GM12864 (cell line): ENCODE results near the gene PARD6G.

Experiments
- DNase-seq: peaks from one replicate; pipeline ENCODE4 v3.0.0-alpha.2; 2011; ENCODE audit warnings: low read depth
- H3K4me3 ChIP-seq: 2 replicates; pipeline ENCODE4 v1.5.1; 2011; ENCODE audit warnings: mild to moderate bottlenecking, low read depth, low read length, control low read depth
- TF ChIP-seq, protein P1 (sequence below): IDR thresholded peaks from 2 replicates; pipeline ENCODE4 v1.5.1; 2011; ENCODE audit warnings: low read depth, mild to moderate bottlenecking, moderate library complexity, low read length, control low read depth, inconsistent platforms; ENCODE audit errors: missing control alignments

Gene PARD6G

GRCh38 chr18:80149667-80150066, 97.6 kb downstream of the PARD6G start:
- DNase-seq = no peak
- no peak overlapping the region for H3K4me3 ChIP-seq
- TF ChIP-seq, protein P1, sequence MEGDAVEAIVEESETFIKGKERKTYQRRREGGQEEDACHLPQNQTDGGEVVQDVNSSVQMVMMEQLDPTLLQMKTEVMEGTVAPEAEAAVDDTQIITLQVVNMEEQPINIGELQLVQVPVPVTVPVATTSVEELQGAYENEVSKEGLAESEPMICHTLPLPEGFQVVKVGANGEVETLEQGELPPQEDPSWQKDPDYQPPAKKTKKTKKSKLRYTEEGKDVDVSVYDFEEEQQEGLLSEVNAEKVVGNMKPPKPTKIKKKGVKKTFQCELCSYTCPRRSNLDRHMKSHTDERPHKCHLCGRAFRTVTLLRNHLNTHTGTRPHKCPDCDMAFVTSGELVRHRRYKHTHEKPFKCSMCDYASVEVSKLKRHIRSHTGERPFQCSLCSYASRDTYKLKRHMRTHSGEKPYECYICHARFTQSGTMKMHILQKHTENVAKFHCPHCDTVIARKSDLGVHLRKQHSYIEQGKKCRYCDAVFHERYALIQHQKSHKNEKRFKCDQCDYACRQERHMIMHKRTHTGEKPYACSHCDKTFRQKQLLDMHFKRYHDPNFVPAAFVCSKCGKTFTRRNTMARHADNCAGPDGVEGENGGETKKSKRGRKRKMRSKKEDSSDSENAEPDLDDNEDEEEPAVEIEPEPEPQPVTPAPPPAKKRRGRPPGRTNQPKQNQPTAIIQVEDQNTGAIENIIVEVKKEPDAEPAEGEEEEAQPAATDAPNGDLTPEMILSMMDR = no peak

GRCh38 chr18:80148326-80149199, 98.8 kb downstream of the PARD6G start:
- DNase-seq = no peak
- TF ChIP-seq, protein P1 = no peak
- H3K4me3 ChIP-seq = peak overlapping the region; percentile 64

DNA sequence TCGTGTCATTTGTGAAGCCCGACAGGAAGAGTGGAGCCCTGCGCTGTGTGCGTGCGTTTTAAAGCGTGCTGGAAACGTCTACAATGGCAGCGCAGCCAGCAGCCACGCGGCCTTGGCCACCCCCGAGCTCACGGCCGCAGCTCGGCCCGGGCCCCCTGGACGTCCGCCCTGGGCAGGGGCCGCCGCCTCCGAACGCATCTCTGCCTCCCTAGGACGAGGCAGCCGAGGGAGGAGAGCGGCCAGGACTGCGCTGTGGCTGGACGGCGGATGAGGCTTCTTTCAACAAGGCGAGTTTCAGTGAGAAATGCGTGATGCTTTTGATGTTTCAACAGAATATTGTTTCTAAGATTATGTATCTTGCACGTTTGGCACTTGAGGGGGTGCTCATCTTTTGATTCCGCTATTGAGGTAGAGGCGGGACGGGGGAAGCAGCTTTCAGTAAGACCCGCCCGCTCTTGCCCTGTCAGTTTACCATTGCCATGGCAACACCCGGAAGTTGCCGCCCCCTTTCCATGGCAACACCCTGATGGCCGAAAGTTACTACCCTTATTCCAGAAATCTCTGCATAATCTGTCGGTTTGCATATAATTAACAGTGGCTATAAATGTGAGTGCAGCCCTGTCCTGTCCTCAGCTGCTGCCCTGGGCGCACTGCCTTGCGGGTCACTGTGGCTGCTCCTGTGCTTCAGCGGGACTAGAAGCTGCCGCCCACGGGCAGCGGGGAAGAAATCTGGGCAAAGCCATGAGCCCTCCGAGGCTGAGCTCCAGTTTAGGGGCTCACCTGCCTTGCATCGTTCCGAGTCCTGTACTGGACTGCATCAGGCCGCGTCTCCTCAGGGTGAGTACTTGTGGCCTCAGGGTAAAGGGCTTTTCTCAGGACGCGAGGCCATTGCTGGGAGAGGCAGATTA, 99.6 kb downstream of the PARD6G start:
- TF ChIP-seq, protein P1 = no peak
- DNase-seq = peak; percentile 41
- peak overlapping the region; percentile 64 for H3K4me3 ChIP-seq

DNA sequence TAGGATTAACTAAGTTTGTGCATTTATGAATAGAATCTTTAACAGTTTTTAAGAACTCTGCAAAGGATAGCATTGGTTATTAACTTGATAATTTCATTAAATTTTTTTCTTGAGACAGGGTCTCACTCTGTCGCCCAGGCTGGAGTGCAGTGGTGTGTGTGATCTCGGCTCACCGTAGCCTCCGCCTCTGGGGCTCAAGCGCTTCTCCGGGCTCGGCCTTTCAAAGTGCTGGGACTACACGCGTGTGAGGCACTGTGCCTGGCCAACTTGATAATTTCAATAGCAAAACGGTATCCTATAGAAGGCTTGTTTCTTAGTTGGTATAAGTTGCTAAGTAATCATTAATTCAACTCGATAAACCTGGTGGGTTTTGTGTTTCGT, 100.3 kb downstream of the PARD6G start:
- TF ChIP-seq, protein P1 = no peak
- DNase-seq = no peak
- peak overlapping the region; percentile 64 for H3K4me3 ChIP-seq

GRCh38 chr18:80145196-80145804, 102.0 kb downstream of the PARD6G start:
- TF ChIP-seq, protein P1 = no peak
- H3K4me3 ChIP-seq = no peak overlapping the region
- DNase-seq = no peak

GRCh38 chr18:80143881-80144280, 103.4 kb downstream of the PARD6G start:
- TF ChIP-seq, protein P1 = no peak
- no peak overlapping the region for H3K4me3 ChIP-seq
- no peak for DNase-seq
